Hepatocyte (in vitro differentiated cells): ENCODE measurements around the gene PACS1. TPM values are rescaled to one million over a fixed set of nuclear protein-coding genes. Genes with fewer than 3 reads are reported as not detected.
"Not testable (repeated sequence)": the region's sequence is repeated elsewhere in the genome, so short reads cannot be mapped to it uniquely, and the experiment has no call there.

Experiments
- DNase-seq: peaks from one replicate; pipeline ENCODE4 v3.0.0-alpha.2; 2016; ENCODE audit warnings: low spot score
- H2AFZ ChIP-seq: fragments of 200-600 bp; sonication (generic); 2 replicates; pipeline ENCODE4 v1.6.0; 2016; ENCODE audit warnings: antibody characterized with exemption, mild to moderate bottlenecking
- H3K27ac ChIP-seq: fragments of 200-600 bp; sonication (generic); 2 replicates; pipeline ENCODE4 v1.5.1; 2016; ENCODE audit warnings: mild to moderate bottlenecking
- H3K27me3 ChIP-seq: fragments of 200-600 bp; sonication (generic); 2 replicates; pipeline ENCODE4 v1.6.1; 2016
- H3K36me3 ChIP-seq: fragments of 200-600 bp; sonication (generic); replicated peaks from 2 replicates; pipeline ENCODE4 v1.5.1; 2016; ENCODE audit warnings: low read depth; ENCODE audit not compliant: insufficient read depth
- H3K4me1 ChIP-seq: fragments of 200-600 bp; sonication (generic); 2 replicates; pipeline ENCODE4 v1.5.1; 2016; ENCODE audit warnings: mild to moderate bottlenecking, moderate library complexity; ENCODE audit not compliant: insufficient read depth
- H3K4me2 ChIP-seq: fragments of 200-600 bp; sonication (generic); 2 replicates; pipeline ENCODE4 v1.6.0; 2016
- H3K4me3 ChIP-seq: fragments of 200-600 bp; sonication (generic); 2 replicates; pipeline ENCODE4 v1.5.1; 2016; ENCODE audit warnings: mild to moderate bottlenecking
- H3K79me2 ChIP-seq: fragments of 200-600 bp; sonication (generic); 2 replicates; pipeline ENCODE4 v1.6.0; 2017; ENCODE audit warnings: mild to moderate bottlenecking
- H3K9me2 ChIP-seq: fragments of 200-600 bp; sonication (generic); replicated peaks from 2 replicates; pipeline ENCODE4 v1.6.0; 2017; ENCODE audit warnings: mild to moderate bottlenecking; ENCODE audit not compliant: insufficient read depth
- H3K9me3 ChIP-seq: fragments of 200-600 bp; sonication (generic); 2 replicates; pipeline ENCODE4 v1.5.1; 2016; ENCODE audit warnings: low read depth, mild to moderate bottlenecking
- H4K20me1 ChIP-seq: fragments of 200-600 bp; sonication (generic); 2 replicates; pipeline ENCODE4 v1.6.0; 2016; ENCODE audit warnings: mild to moderate bottlenecking; ENCODE audit not compliant: insufficient read depth, poor library complexity, severe bottlenecking
- EZH2 ChIP-seq: fragments of 200-600 bp; sonication (generic); IDR thresholded peaks from 2 replicates; pipeline ENCODE4 v1.6.1; 2016; ENCODE audit warnings: antibody characterized with exemption, mild to moderate bottlenecking, borderline replicate concordance
- EZH2phosphoT487 ChIP-seq: fragments of 200-600 bp; sonication (generic); IDR thresholded peaks from one replicate; pipeline ENCODE4 v1.6.1; 2018; ENCODE audit warnings: antibody characterized with exemption, mild to moderate bottlenecking, low read depth, moderate library complexity; ENCODE audit not compliant: unreplicated experiment, severe bottlenecking
- WGBS: methylation state at CpG from one replicate; pipeline ENCODE4 v1.1.6; 2016; ENCODE audit warnings: low lambda C conversion rate; ENCODE audit errors: missing lambda C conversion rate; 5-methylcytosine and 5-hydroxymethylcytosine counted together
- polyA plus RNA-seq: library from polyadenylated mRNA; unstranded; fragments of >200 nt; fragmentation: Nextera tagmentation; extraction: Ambion mirVana; gene quantifications from 2 replicates; pipeline ENCODE4 v1.2.1, GENCODE V29; 2016
- total RNA-seq: library from RNA; depleted of rRNA; stranded (reverse); fragments of >200 nt; gene quantifications from 2 replicates; pipeline ENCODE4 v1.2.3, GENCODE V29; 2014
- TF ChIP-seq, protein P1 (sequence below): fragments of 200-600 bp; sonication (generic); IDR thresholded peaks from 2 replicates; pipeline ENCODE4 v1.5.1; 2016; ENCODE audit warnings: antibody characterized with exemption, mild to moderate bottlenecking; ENCODE audit not compliant: poor library complexity

The PACS1 gene
- total and polyA plus RNA-seq, 2 experiments from 2014 or later = 28.2 to 71.5 TPM

DNA sequence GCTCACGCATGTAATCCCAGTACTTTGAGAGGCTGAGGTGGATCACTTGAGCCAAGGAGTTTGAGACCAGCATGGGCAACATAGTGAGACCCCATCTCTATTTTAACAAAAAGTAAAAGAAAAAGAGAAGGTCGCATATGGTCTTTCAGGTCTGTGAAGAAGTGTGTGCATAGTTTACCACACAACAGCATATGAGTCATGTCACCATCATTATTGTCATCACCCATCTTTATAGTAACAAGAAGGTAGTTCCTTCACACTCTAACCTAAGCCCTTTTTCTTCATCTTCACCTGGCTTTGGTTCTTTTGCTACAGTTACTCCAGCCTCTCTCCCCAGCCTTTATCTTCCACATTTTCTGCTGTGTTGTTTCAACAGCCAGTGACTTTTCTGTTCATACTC lies 39.2 kb downstream of the PACS1 start:
- TF ChIP-seq EZH2phosphoT487 (no peak), EZH2 (no peak)
- TF ChIP-seq, protein P1, sequence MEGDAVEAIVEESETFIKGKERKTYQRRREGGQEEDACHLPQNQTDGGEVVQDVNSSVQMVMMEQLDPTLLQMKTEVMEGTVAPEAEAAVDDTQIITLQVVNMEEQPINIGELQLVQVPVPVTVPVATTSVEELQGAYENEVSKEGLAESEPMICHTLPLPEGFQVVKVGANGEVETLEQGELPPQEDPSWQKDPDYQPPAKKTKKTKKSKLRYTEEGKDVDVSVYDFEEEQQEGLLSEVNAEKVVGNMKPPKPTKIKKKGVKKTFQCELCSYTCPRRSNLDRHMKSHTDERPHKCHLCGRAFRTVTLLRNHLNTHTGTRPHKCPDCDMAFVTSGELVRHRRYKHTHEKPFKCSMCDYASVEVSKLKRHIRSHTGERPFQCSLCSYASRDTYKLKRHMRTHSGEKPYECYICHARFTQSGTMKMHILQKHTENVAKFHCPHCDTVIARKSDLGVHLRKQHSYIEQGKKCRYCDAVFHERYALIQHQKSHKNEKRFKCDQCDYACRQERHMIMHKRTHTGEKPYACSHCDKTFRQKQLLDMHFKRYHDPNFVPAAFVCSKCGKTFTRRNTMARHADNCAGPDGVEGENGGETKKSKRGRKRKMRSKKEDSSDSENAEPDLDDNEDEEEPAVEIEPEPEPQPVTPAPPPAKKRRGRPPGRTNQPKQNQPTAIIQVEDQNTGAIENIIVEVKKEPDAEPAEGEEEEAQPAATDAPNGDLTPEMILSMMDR = no peak
- Histone ChIP-seq H3K9me3 (no peaks in the 10 kb centered on the region), H3K4me3 (no peak overlapping the region), H3K27me3 (no peaks in the 10 kb centered on the region), H3K4me1 (peaks cover 19% of the 10 kb centered on the region), H3K4me2 (no peak overlapping the region), H3K27ac (no peak overlapping the region), H2AFZ (no peak overlapping the region), H4K20me1 (peaks cover 9% of the 10 kb centered on the region), H3K9me2 (no peaks in the 10 kb centered on the region), H3K36me3 (no peaks in the 10 kb centered on the region), H3K79me2 (peaks cover 83% of the 10 kb centered on the region)
- whole genome bisulfite sequencing = 98% methylated on average over 2 of the region's 2 CpGs
- DNase-seq = no peak

GRCh38 chr11:66111158-66111557 lies 41.1 kb downstream of the PACS1 start:
- Histone ChIP-seq H3K36me3 (no peaks in the 10 kb centered on the region), H3K79me2 (peaks cover 74% of the 10 kb centered on the region)
- no peak for TF ChIP-seq EZH2phosphoT487

GRCh38 chr11:66112041-66112491 lies 42.0 kb downstream of the PACS1 start:
- Histone ChIP-seq H3K4me3 (no peak overlapping the region), H2AFZ (no peak overlapping the region), H3K4me1 (peaks cover 44% of the 10 kb centered on the region), H3K36me3 (no peaks in the 10 kb centered on the region), H3K27ac (peak overlapping the region; percentile 59), H3K4me2 (peak overlapping the region; percentile 40), H3K79me2 (peaks cover 73% of the 10 kb centered on the region), H3K27me3 (no peaks in the 10 kb centered on the region), H4K20me1 (no peaks in the 10 kb centered on the region), H3K9me3 (no peaks in the 10 kb centered on the region), H3K9me2 (no peaks in the 10 kb centered on the region)
- TF ChIP-seq, protein P1 = no peak
- TF ChIP-seq EZH2 (no peak), EZH2phosphoT487 (no peak)
- DNase-seq = no peak
- WGBS = 80% methylated on average over 9 of the region's 9 CpGs

More at GRCh38 chr11:66111158-66111557, 41.1 kb downstream of the PACS1 start:
- 98% methylated on average over 3 of the region's 3 CpGs for WGBS
- H3K4me3 ChIP-seq = no peak overlapping the region
- no peak for DNase-seq
- H3K27ac ChIP-seq = no peak overlapping the region
- peaks cover 38% of the 10 kb centered on the region for H3K4me1 ChIP-seq
- H4K20me1 ChIP-seq = peaks cover 1% of the 10 kb centered on the region
- H3K27me3 ChIP-seq = no peaks in the 10 kb centered on the region
- no peaks in the 10 kb centered on the region for H3K9me2 ChIP-seq
- no peak overlapping the region for H2AFZ ChIP-seq
- H3K9me3 ChIP-seq = no peaks in the 10 kb centered on the region
- H3K4me2 ChIP-seq = no peak overlapping the region

GRCh38 chr11:66112601-66113499 lies 42.8 kb downstream of the PACS1 start:
- peaks cover 73% of the 10 kb centered on the region for H3K79me2 ChIP-seq
- no peaks in the 10 kb centered on the region for H3K9me3 ChIP-seq
- H2AFZ ChIP-seq = no peak overlapping the region
- H3K36me3 ChIP-seq = no peaks in the 10 kb centered on the region
- peak overlapping the region; percentile 73 for H3K27ac ChIP-seq
- peaks cover 44% of the 10 kb centered on the region for H3K4me1 ChIP-seq
- no peak for TF ChIP-seq EZH2
- TF ChIP-seq EZH2phosphoT487 = no peak
- TF ChIP-seq, protein P1 = no peak
- DNase-seq = peak; percentile 65
- H3K27me3 ChIP-seq = no peaks in the 10 kb centered on the region
- H3K4me2 ChIP-seq = peak overlapping the region; percentile 50
- H3K9me2 ChIP-seq = no peaks in the 10 kb centered on the region
- no peak overlapping the region for H3K4me3 ChIP-seq
- H4K20me1 ChIP-seq = no peaks in the 10 kb centered on the region
- WGBS = 55% methylated on average over 3 of the region's 3 CpGs

DNA sequence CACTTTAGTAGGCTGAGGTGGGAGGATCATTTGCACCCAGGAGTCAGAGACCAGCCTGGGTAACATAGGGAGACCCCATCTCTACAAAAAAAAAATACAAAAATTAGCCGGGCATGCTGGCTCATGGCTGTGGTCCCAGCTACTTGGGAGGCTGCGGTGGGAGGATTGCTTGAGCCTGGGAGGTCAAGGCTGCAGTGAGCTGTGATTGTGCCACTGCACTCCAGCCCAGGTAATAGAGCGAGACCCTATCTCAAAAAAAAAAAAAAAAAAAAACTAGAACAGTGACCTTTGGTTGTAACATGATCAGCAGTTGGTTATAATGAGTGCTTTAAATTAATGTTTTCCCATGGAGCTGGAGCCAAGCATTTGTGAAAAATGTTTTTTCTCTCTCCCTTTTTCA lies 44.9 kb downstream of the PACS1 start:
- H3K27ac ChIP-seq = peak overlapping the region; percentile 73
- not testable (repeated sequence) for H3K9me2 ChIP-seq, H3K9me3 ChIP-seq, H3K27me3 ChIP-seq, H3K36me3 ChIP-seq, H4K20me1 ChIP-seq, H2AFZ ChIP-seq, DNase-seq, H3K4me3 ChIP-seq
- H3K4me2 ChIP-seq = peak overlapping the region; percentile 65
- peaks cover 57% of the 10 kb centered on the region for H3K79me2 ChIP-seq
- peaks cover 60% of the 10 kb centered on the region for H3K4me1 ChIP-seq
- WGBS = 65% methylated on average over 3 of the region's 3 CpGs
